ENCODE results near the gene GALNT18.

GRCh38 chr11:11387207-11387606, 234.6 kb downstream of the GALNT18 start:
- TF ChIP-seq, protein P1, sequence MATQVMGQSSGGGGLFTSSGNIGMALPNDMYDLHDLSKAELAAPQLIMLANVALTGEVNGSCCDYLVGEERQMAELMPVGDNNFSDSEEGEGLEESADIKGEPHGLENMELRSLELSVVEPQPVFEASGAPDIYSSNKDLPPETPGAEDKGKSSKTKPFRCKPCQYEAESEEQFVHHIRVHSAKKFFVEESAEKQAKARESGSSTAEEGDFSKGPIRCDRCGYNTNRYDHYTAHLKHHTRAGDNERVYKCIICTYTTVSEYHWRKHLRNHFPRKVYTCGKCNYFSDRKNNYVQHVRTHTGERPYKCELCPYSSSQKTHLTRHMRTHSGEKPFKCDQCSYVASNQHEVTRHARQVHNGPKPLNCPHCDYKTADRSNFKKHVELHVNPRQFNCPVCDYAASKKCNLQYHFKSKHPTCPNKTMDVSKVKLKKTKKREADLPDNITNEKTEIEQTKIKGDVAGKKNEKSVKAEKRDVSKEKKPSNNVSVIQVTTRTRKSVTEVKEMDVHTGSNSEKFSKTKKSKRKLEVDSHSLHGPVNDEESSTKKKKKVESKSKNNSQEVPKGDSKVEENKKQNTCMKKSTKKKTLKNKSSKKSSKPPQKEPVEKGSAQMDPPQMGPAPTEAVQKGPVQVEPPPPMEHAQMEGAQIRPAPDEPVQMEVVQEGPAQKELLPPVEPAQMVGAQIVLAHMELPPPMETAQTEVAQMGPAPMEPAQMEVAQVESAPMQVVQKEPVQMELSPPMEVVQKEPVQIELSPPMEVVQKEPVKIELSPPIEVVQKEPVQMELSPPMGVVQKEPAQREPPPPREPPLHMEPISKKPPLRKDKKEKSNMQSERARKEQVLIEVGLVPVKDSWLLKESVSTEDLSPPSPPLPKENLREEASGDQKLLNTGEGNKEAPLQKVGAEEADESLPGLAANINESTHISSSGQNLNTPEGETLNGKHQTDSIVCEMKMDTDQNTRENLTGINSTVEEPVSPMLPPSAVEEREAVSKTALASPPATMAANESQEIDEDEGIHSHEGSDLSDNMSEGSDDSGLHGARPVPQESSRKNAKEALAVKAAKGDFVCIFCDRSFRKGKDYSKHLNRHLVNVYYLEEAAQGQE (IDR thresholded peaks at IDR 0.05): no peak
- no peak for TF ChIP-seq GABPA (IDR thresholded peaks at IDR 0.05 in 1 of 2, conservative IDR thresholded peaks at IDR 0.05 in 1 of 2)
- TF ChIP-seq CTCF (IDR thresholded peaks at IDR 0.05; ENCODE audit: low read depth, low read length, missing input control): no peak
- no peak for TF ChIP-seq RAD21 (IDR thresholded peaks at IDR 0.05)

All from liver (tissue), 3 donors.